Endometrial microvascular endothelial cells (primary cell): Measurements from ENCODE around the gene SLC2A1. TPM values are rescaled to one million over a fixed set of nuclear protein-coding genes. Genes with fewer than 3 reads are reported as not detected.

Experiments used
- in situ Hi-C: cut with HindIII; loops from 2 replicates; pipeline ENCODE4 v1.10.0; 2017; ENCODE audit warnings: low sequenced_read_pairs, low pct_unique_long_range_greater_than_20kb; ENCODE audit errors: inconsistent ontology term
- total RNA-seq: library from RNA; depleted of rRNA; stranded (reverse); fragments of >200 nt; gene quantifications from one replicate; pipeline ENCODE4 v1.2.3, GENCODE V29; 2015; ENCODE audit errors: inconsistent ontology term

SLC2A1 gene
- total RNA-seq, 1 donor from 2014 or later = 39.0 TPM

GRCh38 chr1:42946120-42946898 lies 12.4 kb downstream of the SLC2A1 start:
- in situ Hi-C loops = no loop called here

GRCh38 chr1:42945164-42945563 lies 13.5 kb downstream of the SLC2A1 start:
- in situ Hi-C loops = no loop called here

GRCh38 chr1:42944246-42944928 lies 14.3 kb downstream of the SLC2A1 start:
- in situ Hi-C loops = no loop called here

- in situ Hi-C loops = no loop called here
Measured at GRCh38 chr1:42943728-42944127, 14.9 kb downstream of the SLC2A1 start.

GRCh38 chr1:42943166-42943565 lies 15.5 kb downstream of the SLC2A1 start:
- in situ Hi-C loops = no loop called here

GRCh38 chr1:42942444-42942843 lies 16.2 kb downstream of the SLC2A1 start:
- in situ Hi-C loops = no loop called here

- in situ Hi-C loops = no loop called here
Measured at GRCh38 chr1:42941640-42942330, 16.9 kb downstream of the SLC2A1 start.

- in situ Hi-C loops = no loop called here
Measured at GRCh38 chr1:42940851-42941639, 17.6 kb downstream of the SLC2A1 start.

GRCh38 chr1:42938645-42939615 lies 19.7 kb downstream of the SLC2A1 start:
- in situ Hi-C loops = no loop called here

- in situ Hi-C loops = no loop called here
Measured at GRCh38 chr1:42937836-42938644, 20.6 kb downstream of the SLC2A1 start.

- in situ Hi-C loops = no loop called here
Measured at GRCh38 chr1:42937141-42937696, 21.4 kb downstream of the SLC2A1 start.

- in situ Hi-C loops = no loop called here
Measured at GRCh38 chr1:42936309-42937078, 22.2 kb downstream of the SLC2A1 start.

- in situ Hi-C loops = no loop called here
Measured at GRCh38 chr1:42935971-42936308, 22.7 kb downstream of the SLC2A1 start.

GRCh38 chr1:42935313-42935895 lies 23.3 kb downstream of the SLC2A1 start:
- in situ Hi-C loops = no loop called here

- in situ Hi-C loops = no loop called here
Measured at GRCh38 chr1:42934541-42935312, 23.9 kb downstream of the SLC2A1 start.
